ENCODE results near the gene AGPS. TPM values are rescaled to one million over a fixed set of nuclear protein-coding genes. Genes with fewer than 3 reads are reported as not detected.
"Not testable (repeated sequence)": the region's sequence is repeated elsewhere in the genome, so short reads cannot be mapped to it uniquely, and the experiment has no call there.

Gene AGPS
- total RNA-seq (10 to 100 TPM; 24.8 to 25.6 TPM), polyA plus RNA-seq (10 to 100 TPM; 13.0 to 16.3 (median 13.2) TPM), total RNA-seq (36.4 to 133 (median 59.7) reads per million in 6 experiments)

GRCh38 chr2:177392373-177393202 is at the start of gene AGPS:
AGPS (plus strand) TSS chr2:177392773; CDS start chr2:177392790, 17 bp downstream.
- peak; percentile 89 to 92 for ATAC-seq
- H3K27me3 Mint-ChIP-seq = no peaks in the 10 kb centered on the region
- H3K4me1 Mint-ChIP-seq = peaks cover 33 to 65% (median 52%) of the 10 kb centered on the region in 4 donors
- H3K9me3 Mint-ChIP-seq = no peaks in the 10 kb centered on the region
- peak; percentile 63 to 83 (median 69) for DNase-seq
- POLR2A ChIA-PET = interaction anchor here (0.7 to 4.0 kb wide), 6 partner anchors 9 to 228 kb away, joined by 3 to 32 read pairs (median 9); partner anchors contain the start of genes HNRNPA3 and NFE2L2
- H3K36me3 Mint-ChIP-seq = peaks cover 0 to 12% (median 6%) of the 10 kb centered on the region in 3 donors
- H3K27ac Mint-ChIP-seq = peak within 1 kb of the TSS; percentile 79 to 96 (median 92)
- peak within 1 kb of the TSS; percentile 87 to 97 (median 92) for H3K4me3 Mint-ChIP-seq

GRCh38 chr2:177343773-177344172 is 48.8 kb upstream of the AGPS start:
- H3K27ac Mint-ChIP-seq = no peak overlapping the region
- H3K27me3 Mint-ChIP-seq = no peaks in the 10 kb centered on the region
- H3K36me3 Mint-ChIP-seq = peaks cover 0 to 4% (median 2%) of the 10 kb centered on the region in 3 donors
- POLR2A ChIA-PET = no interaction called here
- H3K4me3 Mint-ChIP-seq = no peak overlapping the region
- ATAC-seq (no peak), DNase-seq (no peak)
- H3K4me1 Mint-ChIP-seq = no peaks in the 10 kb centered on the region
- no peaks in the 10 kb centered on the region for H3K9me3 Mint-ChIP-seq

GRCh38 chr2:177344316-177344715 is 48.3 kb upstream of the AGPS start:
- H3K27me3 Mint-ChIP-seq = no peaks in the 10 kb centered on the region
- peaks cover 0 to 4% (median 2%) of the 10 kb centered on the region in 3 donors for H3K36me3 Mint-ChIP-seq
- H3K4me3 Mint-ChIP-seq = no peak overlapping the region
- H3K9me3 Mint-ChIP-seq = no peaks in the 10 kb centered on the region
- no peak for DNase-seq
- POLR2A ChIA-PET = no interaction called here
- no peaks in the 10 kb centered on the region for H3K4me1 Mint-ChIP-seq
- no peak overlapping the region for H3K27ac Mint-ChIP-seq
- no peak for ATAC-seq

GRCh38 chr2:177346192-177346591 is 46.4 kb upstream of the AGPS start:
- no peaks in the 10 kb centered on the region for H3K27me3 Mint-ChIP-seq
- H3K9me3 Mint-ChIP-seq = no peaks in the 10 kb centered on the region
- POLR2A ChIA-PET = no interaction called here
- H3K36me3 Mint-ChIP-seq = peaks cover 0 to 4% (median 2%) of the 10 kb centered on the region in 3 donors
- no peak overlapping the region for H3K4me3 Mint-ChIP-seq
- H3K4me1 Mint-ChIP-seq = no peaks in the 10 kb centered on the region
- no peak for ATAC-seq
- H3K27ac Mint-ChIP-seq = peak overlapping the region in 1 of 10 donors; percentile 18
- no peak for DNase-seq

DNA sequence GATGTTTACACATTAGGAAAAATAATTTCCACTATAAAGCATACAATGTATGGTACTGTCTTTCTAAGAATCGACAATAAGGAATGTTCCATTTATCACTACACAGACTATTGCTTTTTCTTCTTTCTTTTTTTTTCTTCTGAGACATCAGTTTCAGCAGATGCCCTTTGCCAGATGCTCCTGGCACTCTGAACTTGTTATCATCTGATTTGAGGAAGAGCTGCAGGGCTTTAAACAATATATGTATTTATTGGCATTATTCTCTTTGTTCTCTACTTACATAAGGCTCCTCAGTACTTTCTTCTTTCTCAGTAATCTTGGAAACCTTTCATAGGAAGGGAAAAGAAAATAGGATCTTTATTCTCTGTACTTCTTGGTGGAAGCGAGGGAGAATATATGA is 45.0 kb upstream of the AGPS start:
- H3K27me3 Mint-ChIP-seq = no peaks in the 10 kb centered on the region
- no peak for DNase-seq
- H3K4me1 Mint-ChIP-seq = peaks cover 3 to 9% (median 7%) of the 10 kb centered on the region in 4 donors
- no peak for ATAC-seq
- POLR2A ChIA-PET = no interaction called here
- H3K9me3 Mint-ChIP-seq = no peaks in the 10 kb centered on the region
- no peak overlapping the region for H3K4me3 Mint-ChIP-seq
- no peak overlapping the region for H3K27ac Mint-ChIP-seq
- H3K36me3 Mint-ChIP-seq = peaks cover 0 to 2% (median 2%) of the 10 kb centered on the region in 3 donors

DNA sequence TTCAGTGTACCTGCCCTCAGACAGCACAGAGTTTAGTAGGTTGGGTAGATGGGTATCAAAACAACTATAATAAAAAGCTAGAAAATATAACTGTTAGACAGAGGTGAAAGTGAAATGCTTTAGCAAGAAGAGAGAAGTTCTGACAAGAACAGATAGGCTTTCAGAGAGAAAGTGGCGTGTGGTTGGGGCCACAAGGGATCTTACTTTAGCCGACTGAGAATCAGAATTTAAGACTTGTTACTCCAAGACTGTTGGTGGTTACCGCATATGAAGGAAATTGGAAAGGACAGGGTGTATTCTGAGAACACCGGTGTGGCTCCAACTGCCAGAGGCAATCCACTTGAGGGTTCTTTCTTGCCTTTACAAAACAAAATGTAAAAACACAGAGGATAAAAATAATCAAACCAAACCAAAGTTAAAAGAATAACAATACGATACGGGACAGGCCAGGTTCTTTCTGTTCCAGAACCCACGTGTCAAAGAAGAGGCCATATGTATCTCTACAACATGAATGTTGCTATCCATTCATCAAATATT is 44.4 kb upstream of the AGPS start:
- no peak overlapping the region for H3K4me3 Mint-ChIP-seq
- no peaks in the 10 kb centered on the region for H3K9me3 Mint-ChIP-seq
- H3K36me3 Mint-ChIP-seq = peaks cover 0 to 2% (median 2%) of the 10 kb centered on the region in 3 donors
- H3K27ac Mint-ChIP-seq = no peak overlapping the region
- POLR2A ChIA-PET = no interaction called here
- DNase-seq (no peak), ATAC-seq (no peak)
- H3K27me3 Mint-ChIP-seq = no peaks in the 10 kb centered on the region
- peaks cover 6 to 12% (median 10%) of the 10 kb centered on the region in 4 donors for H3K4me1 Mint-ChIP-seq

DNA sequence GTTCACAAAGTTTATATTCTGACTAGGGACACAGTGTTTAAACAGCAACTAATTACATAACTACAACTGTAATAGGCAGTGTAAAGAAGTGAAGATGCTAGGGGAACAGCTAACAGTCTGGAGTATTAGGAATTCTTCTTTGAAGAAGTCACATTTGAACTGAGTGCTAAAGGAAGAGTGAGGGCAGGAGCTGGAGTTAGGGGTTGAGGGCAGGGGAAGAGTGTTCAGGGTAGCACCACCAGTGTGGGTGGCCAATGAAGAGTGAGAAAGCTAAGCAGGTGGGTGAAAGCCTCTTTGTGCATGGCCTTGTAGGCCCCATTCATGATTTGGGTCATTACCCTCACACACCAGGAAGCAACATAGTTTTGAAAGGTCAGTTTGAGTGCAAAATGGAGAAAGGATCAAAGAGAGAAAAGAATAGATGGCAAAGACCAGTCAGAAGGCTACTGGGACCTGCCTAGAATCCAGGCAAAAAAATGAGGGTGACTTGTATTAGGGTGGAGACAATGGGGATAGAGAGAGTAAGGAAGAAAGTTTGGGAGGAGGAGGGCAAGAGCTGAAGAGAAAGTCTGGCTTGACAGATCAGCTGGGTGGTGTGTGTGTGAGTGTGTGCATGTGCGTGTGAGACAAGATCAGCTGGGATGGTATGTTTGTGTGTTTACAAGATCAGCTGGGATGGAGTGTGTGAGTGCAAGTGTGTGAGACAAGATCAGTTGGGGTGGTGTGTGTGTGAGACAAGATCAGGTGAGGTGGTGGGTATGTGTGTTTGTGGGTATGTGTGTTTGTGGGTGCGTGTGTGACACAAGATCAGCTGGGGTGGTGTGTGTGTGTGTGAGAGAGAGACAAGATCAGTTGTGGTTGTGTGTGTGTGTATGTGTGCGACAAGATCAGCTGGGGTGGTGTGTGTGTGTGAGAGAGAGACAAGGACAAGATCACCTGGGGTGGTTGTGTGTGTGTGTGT is 43.6 kb upstream of the AGPS start:
- H3K4me1 Mint-ChIP-seq = peaks cover 6 to 12% (median 11%) of the 10 kb centered on the region in 4 donors
- POLR2A ChIA-PET = no interaction called here
- no peaks in the 10 kb centered on the region for H3K27me3 Mint-ChIP-seq
- no peak overlapping the region for H3K4me3 Mint-ChIP-seq
- no peak for DNase-seq
- no peak for ATAC-seq
- peaks cover 0 to 2% (median 2%) of the 10 kb centered on the region in 3 donors for H3K36me3 Mint-ChIP-seq
- no peak overlapping the region for H3K27ac Mint-ChIP-seq
- H3K9me3 Mint-ChIP-seq = no peaks in the 10 kb centered on the region

- H3K27ac Mint-ChIP-seq, DNase-seq, H3K27me3 Mint-ChIP-seq, H3K36me3 Mint-ChIP-seq, H3K4me3 Mint-ChIP-seq, ATAC-seq, H3K9me3 Mint-ChIP-seq: not testable (repeated sequence)
- POLR2A ChIA-PET = interaction anchor here (0.7 kb wide), 1 partner anchor 87 kb away, joined by 3 read pairs; no protein-coding TSS in a partner anchor
- H3K4me1 Mint-ChIP-seq = peaks cover 6 to 12% (median 11%) of the 10 kb centered on the region in 4 donors
Observed at GRCh38 chr2:177350624-177351023, 41.9 kb upstream of the AGPS start.

DNA sequence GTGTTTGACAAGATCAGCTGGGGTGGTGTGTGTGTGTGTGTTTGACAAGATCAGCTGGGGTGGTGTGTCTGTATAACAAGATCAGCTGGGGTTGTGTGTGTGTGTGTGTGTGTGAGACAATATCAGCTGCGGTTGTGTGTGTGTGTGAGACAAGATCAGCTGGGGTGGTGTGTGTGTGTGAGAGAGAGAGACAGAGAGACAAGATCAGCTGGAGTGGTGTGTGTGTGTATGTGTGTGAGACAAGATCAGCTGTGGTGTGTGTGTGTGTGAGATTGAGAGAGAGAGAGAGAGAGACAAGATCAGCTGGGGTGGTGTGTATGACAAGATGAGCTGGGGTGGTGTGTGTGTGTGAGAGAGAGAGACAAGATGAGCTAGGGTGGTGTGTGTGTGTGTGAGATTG is 41.5 kb upstream of the AGPS start:
- not testable (repeated sequence) for H3K36me3 Mint-ChIP-seq, ATAC-seq, H3K27ac Mint-ChIP-seq, H3K9me3 Mint-ChIP-seq, H3K4me3 Mint-ChIP-seq, H3K27me3 Mint-ChIP-seq, DNase-seq
- H3K4me1 Mint-ChIP-seq = peaks cover 6 to 12% (median 11%) of the 10 kb centered on the region in 4 donors
- POLR2A ChIA-PET = interaction anchor here (0.7 kb wide), 1 partner anchor 87 kb away, joined by 3 read pairs; no protein-coding TSS in a partner anchor

GRCh38 chr2:177352441-177353186 is 40.0 kb upstream of the AGPS start:
- H3K9me3 Mint-ChIP-seq = no peaks in the 10 kb centered on the region
- H3K4me3 Mint-ChIP-seq = no peak overlapping the region
- ATAC-seq (no peak), DNase-seq (no peak)
- H3K4me1 Mint-ChIP-seq = peaks cover 6 to 12% (median 11%) of the 10 kb centered on the region in 4 donors
- POLR2A ChIA-PET = interaction anchor here (1.0 kb wide), 1 partner anchor 13 kb away, joined by 3 read pairs; no protein-coding TSS in a partner anchor
- no peaks in the 10 kb centered on the region for H3K27me3 Mint-ChIP-seq
- H3K27ac Mint-ChIP-seq = peak overlapping the region in 8 of 10 donors; percentile 0 to 76 (median 38)
- peaks cover 0 to under 1% (median 0%) of the 10 kb centered on the region in 3 donors for H3K36me3 Mint-ChIP-seq

- no peaks in the 10 kb centered on the region for H3K9me3 Mint-ChIP-seq
- peak overlapping the region in 4 of 10 donors; percentile 0 to 43 (median 27) for H3K27ac Mint-ChIP-seq
- H3K36me3 Mint-ChIP-seq = no peaks in the 10 kb centered on the region
- DNase-seq = no peak
- POLR2A ChIA-PET = no interaction called here
- H3K4me1 Mint-ChIP-seq = peaks cover 6 to 12% (median 11%) of the 10 kb centered on the region in 4 donors
- no peak overlapping the region for H3K4me3 Mint-ChIP-seq
- ATAC-seq = no peak
- H3K27me3 Mint-ChIP-seq = no peaks in the 10 kb centered on the region
Observed at GRCh38 chr2:177353187-177353478, 39.4 kb upstream of the AGPS start.

- ATAC-seq, H3K9me3 Mint-ChIP-seq, POLR2A ChIA-PET, H3K27ac Mint-ChIP-seq, H3K36me3 Mint-ChIP-seq, DNase-seq, H3K27me3 Mint-ChIP-seq, H3K4me3 Mint-ChIP-seq: not testable (repeated sequence)
- H3K4me1 Mint-ChIP-seq = peaks cover 6 to 12% (median 11%) of the 10 kb centered on the region in 4 donors
Observed at GRCh38 chr2:177354541-177354940, 38.0 kb upstream of the AGPS start.
